Adrenal gland (tissue), 5 donors: ENCODE data around the gene AXL.
"Not testable (repeated sequence)": the region's sequence is repeated elsewhere in the genome, so short reads cannot be mapped to it uniquely, and the experiment has no call there.

Source experiments
- CTCF ChIP-seq, 6 experiments: fragments of 450-650 bp in 4 of 6; fragments of 200-600 bp in 2 of 6; sonication (generic) in 1 of 6; IDR thresholded peaks; 1 replicate in 5 of 6; 2 replicates in 1 of 6; pipeline versions ENCODE4 v1.5.1 to v1.8.0; 2016 to 2021; ENCODE audit warnings: antibody characterized with exemption in 6 of 6, mild to moderate bottlenecking in 2 of 6, moderate library complexity in 1 of 6
- POLR2A ChIP-seq, 2 donors: fragments of 450-650 bp; IDR thresholded peaks; one replicate each; pipeline ENCODE4 v1.6.1; 2017; ENCODE audit warnings: antibody characterized with exemption in 2 of 2, mild to moderate bottlenecking in 2 of 2, moderate library complexity in 1 of 2
- donor health status: DM: no; HTN: no; CAD: no.

- not testable (repeated sequence) for TF ChIP-seq POLR2A, CTCF (IDR thresholded peaks at IDR 0.05)
These were observed 70.8 kb downstream of the AXL start for GRCh38 chr19:41289814-41290213.
